IMR-90 (cell line): ENCODE results near the gene LRFN2. TPM values are rescaled to one million over a fixed set of nuclear protein-coding genes. Genes with fewer than 3 reads are reported as not detected.

Experiments
- ATAC-seq: fragments of 200-7000 bp; cut with Tn5 transposase; 2 replicates; pipeline ENCODE4 v1.9.1; 2020; ENCODE audit warnings: low read depth, mild to moderate bottlenecking, moderate library complexity
- BruUV-seq: library from RNA; stranded (reverse); fragments of 400-500 nt; replicated peaks from 2 replicates; lab custom pipeline; 2021; lab: Mats Ljungman, UMichigan
- CTCF ChIA-PET: fragments of 300-600 bp; formaldehyde crosslinking; extraction: SDS; loops from one replicate; lab custom pipeline; 2021; ENCODE audit warnings: antibody characterized with exemption; lab: Yijun Ruan, JAX
- POLR2A ChIA-PET: fragments of 300-600 bp; sonication (Branson Sonifier 250); formaldehyde crosslinking; loops from one replicate; lab custom pipeline; 2022; ENCODE audit warnings: antibody characterized with exemption; ENCODE audit not compliant: unreplicated experiment; lab: Charles Lee
- DNase-seq: peaks from one replicate; pipeline ENCODE4 v3.0.0; 2013
- H2AFZ ChIP-seq: replicated peaks from 2 replicates; pipeline ENCODE3; 2013; ENCODE audit warnings: low read length, mild to moderate bottlenecking; ENCODE audit not compliant: poor library complexity
- H2AK5ac ChIP-seq: 2 replicates; pipeline ENCODE4 v1.6.1; 2013; ENCODE audit warnings: low read depth, low read length, inconsistent platforms
- H2AK9ac ChIP-seq: replicated peaks from 2 replicates; pipeline ENCODE3; 2013; ENCODE audit warnings: mild to moderate bottlenecking, low read depth, low read length, moderate library complexity; ENCODE audit not compliant: poor library complexity
- H2BK120ac ChIP-seq: 2 replicates; pipeline ENCODE4 v1.6.1; 2013; ENCODE audit warnings: low read depth, low read length, inconsistent platforms
- H2BK15ac ChIP-seq: 3 replicates; pipeline ENCODE4 v1.6.1; 2013; ENCODE audit warnings: low read depth, low read length, inconsistent platforms
- H2BK20ac ChIP-seq: 2 replicates; pipeline ENCODE4 v1.6.1; 2013; ENCODE audit warnings: low read depth, mild to moderate bottlenecking, inconsistent platforms, low read length, moderate library complexity
- H2BK5ac ChIP-seq: 2 replicates; pipeline ENCODE4 v1.6.1; 2013; ENCODE audit warnings: mild to moderate bottlenecking, low read depth, low read length, inconsistent platforms; ENCODE audit not compliant: poor library complexity, severe bottlenecking
- H3K14ac ChIP-seq: replicated peaks from 2 replicates; pipeline ENCODE4 v1.6.1; 2013; ENCODE audit warnings: low read depth, low read length, inconsistent platforms
- H3K18ac ChIP-seq: 2 replicates; pipeline ENCODE4 v1.6.1; 2013; ENCODE audit warnings: low read depth, low read length, control low read depth
- H3K23ac ChIP-seq: 2 replicates; pipeline ENCODE4 v1.6.1; 2013; ENCODE audit warnings: low read depth, low read length, inconsistent platforms
- H3K27ac ChIP-seq: 2 replicates; pipeline ENCODE4 v1.5.1; 2013; ENCODE audit warnings: mild to moderate bottlenecking, control low read depth, low read length; ENCODE audit not compliant: insufficient read depth
- H3K27me3 ChIP-seq: 2 replicates; pipeline ENCODE4 v1.6.1; 2013; ENCODE audit warnings: low read length; ENCODE audit not compliant: control insufficient read depth, insufficient read depth
- H3K36me3 ChIP-seq: 2 replicates; pipeline ENCODE4 v1.6.1; 2013; ENCODE audit warnings: low read length, mixed read lengths; ENCODE audit not compliant: control insufficient read depth, insufficient read depth
- H3K4ac ChIP-seq: 2 replicates; pipeline ENCODE4 v1.6.1; 2013; ENCODE audit warnings: low read depth, low read length, inconsistent platforms
- H3K4me1 ChIP-seq: 2 replicates; pipeline ENCODE4 v1.6.1; 2013; ENCODE audit warnings: low read length, mixed read lengths; ENCODE audit not compliant: control insufficient read depth, insufficient read depth
- H3K4me2 ChIP-seq: 2 replicates; pipeline ENCODE4 v1.6.1; 2013; ENCODE audit warnings: low read depth, mild to moderate bottlenecking, control low read depth, low read length, moderate library complexity
- H3K4me3 ChIP-seq: 2 replicates; pipeline ENCODE4 v1.5.1; 2013; ENCODE audit warnings: low read depth, mild to moderate bottlenecking, control low read depth, low read length, moderate library complexity; ENCODE audit not compliant: insufficient read depth
- H3K56ac ChIP-seq: 2 replicates; pipeline ENCODE4 v1.6.1; 2013; ENCODE audit warnings: low read length, inconsistent platforms; ENCODE audit not compliant: insufficient read depth; ENCODE audit errors: extremely low read depth
- H3K79me1 ChIP-seq, 2 experiments: 2 replicates each; pipeline ENCODE4 v1.6.1; 2013; ENCODE audit warnings: low read length in 2 of 2, inconsistent platforms in 1 of 2, low read depth in 1 of 2
- H3K9ac ChIP-seq: 2 replicates; pipeline ENCODE4 v1.6.1; 2013; ENCODE audit warnings: low read depth, low read length, control low read depth
- H3K9me1 ChIP-seq: 2 replicates; pipeline ENCODE4 v1.6.1; 2013; ENCODE audit warnings: low read length, inconsistent platforms; ENCODE audit not compliant: insufficient read depth
- H3K9me3 ChIP-seq: 2 replicates; pipeline ENCODE4 v1.6.1; 2013; ENCODE audit warnings: low read length; ENCODE audit not compliant: control insufficient read depth, insufficient read depth
- H4K20me1 ChIP-seq: 2 replicates; pipeline ENCODE4 v1.6.1; 2013; ENCODE audit warnings: low read length, inconsistent platforms; ENCODE audit not compliant: insufficient read depth
- H4K5ac ChIP-seq: 2 replicates; pipeline ENCODE4 v1.6.1; 2013; ENCODE audit warnings: mild to moderate bottlenecking, low read depth, low read length, control low read depth
- H4K8ac ChIP-seq, 2 experiments: 2 replicates each; pipeline ENCODE4 v1.6.1; 2013; ENCODE audit warnings: low read depth in 2 of 2, low read length in 2 of 2, control low read depth in 1 of 2, inconsistent platforms in 1 of 2
- H4K91ac ChIP-seq: 2 replicates; pipeline ENCODE4 v1.6.1; 2013; ENCODE audit warnings: low read depth, low read length, inconsistent platforms; ENCODE audit not compliant: insufficient read depth
- CHD1 ChIP-seq: IDR thresholded peaks from 2 replicates; pipeline ENCODE4 v1.6.1; 2012; ENCODE audit warnings: low read depth, low read length, improper control_type of control experiment
- ELK1 ChIP-seq: fragments of 150-350 bp; IDR thresholded peaks from 2 replicates; pipeline ENCODE4 v1.6.1; 2016; ENCODE audit warnings: low read depth, mild to moderate bottlenecking, low read length, moderate library complexity, borderline replicate concordance
- FOS ChIP-seq: fragments of 150-350 bp; IDR thresholded peaks from 2 replicates; pipeline ENCODE4 v1.6.1; 2016; ENCODE audit warnings: low read depth, low read length
- RAD21 ChIP-seq: IDR thresholded peaks from 2 replicates; pipeline ENCODE4 v1.6.1; 2012; ENCODE audit warnings: low read length, improper control_type of control experiment
- RCOR1 ChIP-seq: IDR thresholded peaks from 2 replicates; pipeline ENCODE4 v1.6.1; 2012; ENCODE audit warnings: mild to moderate bottlenecking, low read length, improper control_type of control experiment; ENCODE audit not compliant: insufficient replicate concordance
- WGBS, 2 experiments: methylation state at CpG; one replicate each; pipeline versions ENCODE4 v1.1.5 to v1.1.7; 2013; ENCODE audit warnings: missing lambda C conversion rate in 2 of 2; ENCODE audit not compliant: insufficient read length in 1 of 2; ENCODE audit errors: extremely low coverage in 2 of 2; 5-methylcytosine and 5-hydroxymethylcytosine counted together
- dilution Hi-C: fragments of 300-500 bp; cut with HindIII; formaldehyde crosslinking; loops from one replicate; pipeline ENCODE4 v1.14.3; 2018; ENCODE audit warnings: low sequenced_read_pairs; ENCODE audit not compliant: unreplicated experiment
- in situ Hi-C: fragments of 300-500 bp; cut with MboI; formaldehyde crosslinking; loops from 3 replicates; pipeline ENCODE4 v1.14.3; 2019; ENCODE audit warnings: low sequenced_read_pairs, inconsistent platforms, mixed read lengths
- intact Hi-C: fragments of 100-400 bp; cut with micrococcal nuclease; formaldehyde crosslinking; loops from 2 replicates; pipeline ENCODE4 v1.10.0; 2022
- polyA plus RNA-seq, 3 experiments: library from polyadenylated mRNA; depleted of rRNA; stranded (reverse); fragments of >200 nt; gene quantifications; 2 replicates each; pipeline ENCODE4 v1.2.3, GENCODE V29; 2012; ENCODE audit warnings: low replicate concordance in 1 of 3
- total RNA-seq: library from RNA; depleted of rRNA; stranded (reverse); fragments of >200 nt; gene quantifications from 2 replicates; pipeline ENCODE4 v1.2.3, GENCODE V29; 2012

LRFN2 gene
- total and polyA plus RNA-seq, 2 of the 4 experiments (the other 2 are of a cell fraction), result not detected

- Histone ChIP-seq H3K23ac (no peak overlapping the region), H3K4me1 (no peaks in the 10 kb centered on the region), H3K27me3 (no peaks in the 10 kb centered on the region), H2AFZ (no peak overlapping the region), H4K8ac (no peak overlapping the region), H3K14ac (no peak overlapping the region), H4K91ac (no peak overlapping the region), H3K36me3 (no peaks in the 10 kb centered on the region), H3K4ac (no peak overlapping the region), H2BK20ac (no peak overlapping the region), H4K20me1 (no peaks in the 10 kb centered on the region), H2BK120ac (no peak overlapping the region), H2AK9ac (no peak overlapping the region), H3K9me1 (no peaks in the 10 kb centered on the region), H2BK5ac (no peak overlapping the region), H2BK15ac (no peak overlapping the region), H3K9ac (no peak overlapping the region), H4K5ac (no peak overlapping the region), H3K56ac (no peak overlapping the region), H3K4me3 (no peak overlapping the region), H3K4me2 (no peak overlapping the region), H3K27ac (no peak overlapping the region), H2AK5ac (no peak overlapping the region), H3K9me3 (no peaks in the 10 kb centered on the region), H3K18ac (no peak overlapping the region), H3K79me1 (no peaks in the 10 kb centered on the region)
- ChIA-PET POLR2A (no interaction called here), CTCF (no interaction called here)
- DNase-seq (no peak), ATAC-seq (no peak)
- TF ChIP-seq ELK1 (no peak), RAD21 (no peak), FOS (no peak), CHD1 (no peak), RCOR1 (no peak)
- intact Hi-C loops, result no loop called here
- in situ Hi-C loops, result no loop called here
- WGBS, 2 experiments, result no CpG with 5 or more reads among the region's 6 CpGs
- BruUV-seq, result no TSS peak
- dilution Hi-C loops, result no loop called here
Measured at GRCh38 chr6:40432982-40433381, 154.2 kb downstream of the LRFN2 start.
